ENCODE data around the gene B3GNT7.
A peak's percentile ranks its signal among the peaks of the same experiment; 100 is the strongest.

DNA sequence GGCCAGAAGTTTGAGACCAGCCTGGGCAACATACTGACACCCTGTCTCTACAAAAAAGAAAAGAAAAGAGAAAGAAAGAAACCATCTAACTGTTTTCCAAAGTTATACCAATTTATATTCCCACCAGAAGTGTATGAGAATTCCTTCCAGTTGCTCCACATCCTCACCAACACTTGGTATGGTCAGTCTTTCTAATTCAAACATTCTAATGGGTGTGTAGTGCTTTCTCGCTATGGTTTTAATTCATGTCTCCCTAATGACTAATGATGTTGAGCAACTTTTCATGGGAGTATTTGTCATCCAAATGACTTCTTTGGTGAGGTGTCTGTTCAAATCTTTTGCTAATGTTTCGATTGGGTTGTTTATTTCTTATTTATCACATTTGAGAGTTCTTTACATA, 10.5 kb upstream of the B3GNT7 start:
- TF ChIP-seq, protein P1, sequence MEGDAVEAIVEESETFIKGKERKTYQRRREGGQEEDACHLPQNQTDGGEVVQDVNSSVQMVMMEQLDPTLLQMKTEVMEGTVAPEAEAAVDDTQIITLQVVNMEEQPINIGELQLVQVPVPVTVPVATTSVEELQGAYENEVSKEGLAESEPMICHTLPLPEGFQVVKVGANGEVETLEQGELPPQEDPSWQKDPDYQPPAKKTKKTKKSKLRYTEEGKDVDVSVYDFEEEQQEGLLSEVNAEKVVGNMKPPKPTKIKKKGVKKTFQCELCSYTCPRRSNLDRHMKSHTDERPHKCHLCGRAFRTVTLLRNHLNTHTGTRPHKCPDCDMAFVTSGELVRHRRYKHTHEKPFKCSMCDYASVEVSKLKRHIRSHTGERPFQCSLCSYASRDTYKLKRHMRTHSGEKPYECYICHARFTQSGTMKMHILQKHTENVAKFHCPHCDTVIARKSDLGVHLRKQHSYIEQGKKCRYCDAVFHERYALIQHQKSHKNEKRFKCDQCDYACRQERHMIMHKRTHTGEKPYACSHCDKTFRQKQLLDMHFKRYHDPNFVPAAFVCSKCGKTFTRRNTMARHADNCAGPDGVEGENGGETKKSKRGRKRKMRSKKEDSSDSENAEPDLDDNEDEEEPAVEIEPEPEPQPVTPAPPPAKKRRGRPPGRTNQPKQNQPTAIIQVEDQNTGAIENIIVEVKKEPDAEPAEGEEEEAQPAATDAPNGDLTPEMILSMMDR (conservative IDR thresholded peaks at IDR 0.05; ENCODE audit: low read depth, low read length), result no peak
- no peak for TF ChIP-seq BHLHE40 (IDR thresholded peaks at IDR 0.05; ENCODE audit: low read depth, low read length)
- TF ChIP-seq CEBPB (IDR thresholded peaks at IDR 0.05; ENCODE audit: low read depth, low read length), result peak; percentile 39; the same call in 1 of the 2 replicates
- TF ChIP-seq POLR2A (IDR thresholded peaks at IDR 0.05; ENCODE audit: low read depth, low read length), result no peak
- TF ChIP-seq ELK1 (IDR thresholded peaks at IDR 0.05; ENCODE audit: borderline replicate concordance, low read depth, low read length), result no peak
- no peak for TF ChIP-seq FOS (IDR thresholded peaks at IDR 0.05; ENCODE audit: low read depth, low read length)
- no peak for TF ChIP-seq RFX5 (IDR thresholded peaks at IDR 0.05; ENCODE audit: low read depth, low read length)
- no peak for TF ChIP-seq MAFK (IDR thresholded peaks at IDR 0.05; ENCODE audit: low read depth, low read length)
- no peak for TF ChIP-seq RCOR1 (IDR thresholded peaks at IDR 0.05; ENCODE audit: insufficient replicate concordance, low read length)
- no peak for TF ChIP-seq MXI1 (IDR thresholded peaks at IDR 0.05; ENCODE audit: borderline replicate concordance, low read depth, low read length)
- no peak for TF ChIP-seq CHD1 (IDR thresholded peaks at IDR 0.05; ENCODE audit: low read depth, low read length)
- TF ChIP-seq RAD21 (IDR thresholded peaks at IDR 0.05; ENCODE audit: low read length), result no peak
- TF ChIP-seq USF2 (IDR thresholded peaks at IDR 0.05; ENCODE audit: low read depth, low read length), result no peak

Data from IMR-90 (cell line).